ENCODE measurements around the gene INPP5B. TPM values are rescaled to one million over a fixed set of nuclear protein-coding genes. Genes with fewer than 3 reads are reported as not detected.

Gene INPP5B
- total and polyA plus RNA-seq, 2 of the 13 experiments (the other 11 are each of a cell fraction or from before 2014, with no cell fraction given): 9.0 to 9.8 TPM

DNA sequence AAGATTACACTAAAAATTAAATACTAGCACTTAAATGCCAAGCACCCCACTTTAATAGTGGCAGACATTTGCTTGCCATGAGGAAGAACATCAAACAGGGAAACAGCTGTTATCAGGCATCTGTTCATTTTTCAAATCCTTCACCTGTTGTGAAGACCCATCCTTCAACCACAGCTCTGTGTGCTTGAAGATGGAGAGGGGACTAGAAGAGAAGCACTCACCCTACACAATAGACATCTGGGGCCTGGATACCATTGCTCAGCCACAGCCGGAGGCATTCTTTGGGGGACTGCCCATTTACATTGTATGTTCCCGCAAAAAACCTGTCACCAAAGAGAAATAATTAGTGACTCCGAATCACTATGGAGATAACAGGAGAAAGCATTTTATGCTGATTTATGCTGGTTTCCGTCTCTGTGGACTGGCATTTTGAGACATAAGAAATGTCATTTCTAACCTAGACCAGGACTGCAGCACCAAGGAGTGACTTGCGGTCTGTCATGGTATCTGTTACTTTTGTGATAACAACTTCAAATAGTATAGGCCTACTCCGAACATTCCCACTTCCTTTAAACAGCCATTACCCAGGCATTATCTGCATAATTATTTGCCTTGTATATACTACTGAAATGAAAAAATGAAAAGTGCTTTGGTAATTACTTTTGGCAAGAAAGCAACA lies 58.7 kb downstream of the INPP5B start:
- ATAC-seq: no peak
- 97% methylated on average over 6 of the region's 6 CpGs for WGBS (ENCODE audit: low lambda C conversion rate)
- Histone ChIP-seq H3K79me2 (ENCODE audit: insufficient read depth, low read length) (no peaks in the 10 kb centered on the region), H3K4me1 (ENCODE audit: insufficient read depth, low read length) (peaks cover 2% of the 10 kb centered on the region; the same call in 1 of the 2 replicates), H4K20me1 (ENCODE audit: insufficient read depth, low read length) (no peaks in the 10 kb centered on the region; the same call in 1 of the 2 replicates), H3K4me2 (ENCODE audit: low read depth, low read length) (no peak overlapping the region), H3K9me3 (ENCODE audit: low read length) (no peaks in the 10 kb centered on the region), H3K27ac (ENCODE audit: extremely low read length, insufficient read depth, low read length) (no peak overlapping the region), H3K9ac (ENCODE audit: insufficient read depth, low read depth, low read length) (no peak overlapping the region), H3K27me3 (ENCODE audit: control insufficient read depth in 1 of 2, insufficient read depth in 2 of 2, low read length in 2 of 2) (no peaks in the 10 kb centered on the region), H2AFZ (ENCODE audit: low read length) (no peak overlapping the region), H3K36me3 (replicated peaks in 1 of 2; ENCODE audit: control insufficient read depth in 1 of 2, insufficient read depth in 2 of 2, low read length in 2 of 2) (peaks cover 17 to 48% of the 10 kb centered on the region in 2 experiments), H3K4me3 (replicated peaks in 1 of 3; ENCODE audit: insufficient read depth in 1 of 3, low read depth in 2 of 3, low read length in 3 of 3) (no peak overlapping the region)
- no peak for DNase-seq (ENCODE audit: low spot score)
- intact Hi-C loops (cut with micrococcal nuclease; ENCODE audit: unreplicated experiment) (no loop called here), in situ Hi-C loops (cut with HindIII; ENCODE audit: extremely low pct_ligation_motif_present, low pct_unique_long_range_greater_than_20kb) (no loop called here)
- ChIA-PET CTCF (ENCODE audit: low intra/inter-chr PET ratio, low total read pairs) (no interaction called here), POLR2A (no interaction called here)
- no peak for TF ChIP-seq CBX1 (IDR thresholded peaks at IDR 0.05; ENCODE audit: low read depth)
- no peak for TF ChIP-seq SRSF1 (optimal IDR thresholded peaks at IDR 0.05; ENCODE audit: low read depth, low read length)
- no peak for TF ChIP-seq PHF5A (CRISPR knock-in tag; IDR thresholded peaks at IDR 0.05; ENCODE audit: low read depth, unreplicated experiment)
- TF ChIP-seq, protein P1, sequence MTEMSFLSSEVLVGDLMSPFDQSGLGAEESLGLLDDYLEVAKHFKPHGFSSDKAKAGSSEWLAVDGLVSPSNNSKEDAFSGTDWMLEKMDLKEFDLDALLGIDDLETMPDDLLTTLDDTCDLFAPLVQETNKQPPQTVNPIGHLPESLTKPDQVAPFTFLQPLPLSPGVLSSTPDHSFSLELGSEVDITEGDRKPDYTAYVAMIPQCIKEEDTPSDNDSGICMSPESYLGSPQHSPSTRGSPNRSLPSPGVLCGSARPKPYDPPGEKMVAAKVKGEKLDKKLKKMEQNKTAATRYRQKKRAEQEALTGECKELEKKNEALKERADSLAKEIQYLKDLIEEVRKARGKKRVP (CRISPR knock-in tag; IDR thresholded peaks at IDR 0.05): no peak
- no peak for FAIRE-seq
- BruUV-seq (replicated peaks): no TSS peak

DNA sequence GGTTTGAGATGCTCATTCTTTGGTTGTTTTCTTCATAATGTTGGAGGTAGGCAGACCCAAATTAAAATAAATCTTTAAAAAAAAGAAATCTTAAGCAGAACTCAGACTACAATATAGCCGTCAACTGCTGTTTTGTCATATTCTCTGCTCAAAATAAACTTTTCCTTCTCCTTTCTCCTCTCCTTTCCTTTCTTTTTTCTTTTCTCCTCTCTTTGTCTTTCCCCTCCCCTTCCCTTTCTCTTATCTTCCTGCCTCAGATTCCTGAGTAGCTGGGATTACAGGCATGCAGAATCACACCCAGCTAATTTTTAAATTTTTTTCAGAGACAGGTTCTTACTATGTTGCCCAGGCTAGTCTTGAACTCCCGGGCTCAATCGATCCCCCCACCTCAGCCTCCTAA lies 62.7 kb downstream of the INPP5B start:
- DNase-seq (ENCODE audit: low spot score) (no peak), FAIRE-seq (no peak), ATAC-seq (no peak)
- 99% methylated on average over 3 of the region's 3 CpGs for WGBS (ENCODE audit: low lambda C conversion rate)
- ChIA-PET POLR2A (no interaction called here), CTCF (ENCODE audit: low intra/inter-chr PET ratio, low total read pairs) (no interaction called here)
- in situ Hi-C loops (cut with HindIII; ENCODE audit: extremely low pct_ligation_motif_present, low pct_unique_long_range_greater_than_20kb) (no loop called here), intact Hi-C loops (cut with micrococcal nuclease; ENCODE audit: unreplicated experiment) (no loop called here)
- H3K4me1 ChIP-seq (ENCODE audit: insufficient read depth, low read length): peaks cover 10% of the 10 kb centered on the region
- H3K79me2 ChIP-seq (ENCODE audit: insufficient read depth, low read length): no peaks in the 10 kb centered on the region
- H3K27me3 ChIP-seq (ENCODE audit: control insufficient read depth in 1 of 2, insufficient read depth in 2 of 2, low read length in 2 of 2): no peaks in the 10 kb centered on the region
- no peak overlapping the region for H3K27ac ChIP-seq (ENCODE audit: extremely low read length, insufficient read depth, low read length)
- H3K4me2 ChIP-seq (ENCODE audit: low read depth, low read length): no peak overlapping the region
- no TSS peak for BruUV-seq (replicated peaks)
- no peak overlapping the region for H3K4me3 ChIP-seq (replicated peaks in 1 of 3; ENCODE audit: insufficient read depth in 1 of 3, low read depth in 2 of 3, low read length in 3 of 3)
- no peaks in the 10 kb centered on the region for H3K9me3 ChIP-seq (ENCODE audit: low read length)
- TF ChIP-seq HNRNPK (IDR thresholded peaks at IDR 0.05; ENCODE audit: low read depth, low read length, poor library complexity, severe bottlenecking) (peak; percentile 33), SRSF4 (IDR thresholded peaks at IDR 0.05; ENCODE audit: low read depth, low read length, poor library complexity, severe bottlenecking) (no peak)
- no peak overlapping the region for H3K9ac ChIP-seq (ENCODE audit: insufficient read depth, low read depth, low read length)
- no peaks in the 10 kb centered on the region for H4K20me1 ChIP-seq (ENCODE audit: insufficient read depth, low read length)
- no peak overlapping the region for H2AFZ ChIP-seq (ENCODE audit: low read length)
- H3K36me3 ChIP-seq (replicated peaks in 1 of 2; ENCODE audit: control insufficient read depth in 1 of 2, insufficient read depth in 2 of 2, low read length in 2 of 2): peaks cover 23 to 66% of the 10 kb centered on the region in 2 experiments
